ENCODE results near the gene KLF13.
"Not testable (repeated sequence)": the region's sequence is repeated elsewhere in the genome, so short reads cannot be mapped to it uniquely, and the experiment has no call there.

Gene KLF13

GRCh38 chr15:31353931-31354330 is 27.3 kb downstream of the KLF13 start:
- H3K4me3 ChIP-seq (ENCODE audit: low read depth, low read length) = no peak overlapping the region
- TF ChIP-seq CTCF (IDR thresholded peaks at IDR 0.05; ENCODE audit: borderline replicate concordance, insufficient read depth, low read depth, low read length) = no peak

- not testable (repeated sequence) for H3K4me3 ChIP-seq (ENCODE audit: low read depth, low read length)
Measured at GRCh38 chr15:31356097-31356496, 29.5 kb downstream of the KLF13 start.

- no peak for TF ChIP-seq CTCF (IDR thresholded peaks at IDR 0.05; ENCODE audit: borderline replicate concordance, insufficient read depth, low read depth, low read length)
- no peak overlapping the region for H3K4me3 ChIP-seq (ENCODE audit: low read depth, low read length)
Measured at GRCh38 chr15:31357148-31357547, 30.5 kb downstream of the KLF13 start.

GRCh38 chr15:31358163-31358562 is 31.5 kb downstream of the KLF13 start:
- no peak overlapping the region for H3K4me3 ChIP-seq (ENCODE audit: low read depth, low read length)
- TF ChIP-seq CTCF (IDR thresholded peaks at IDR 0.05; ENCODE audit: borderline replicate concordance, insufficient read depth, low read depth, low read length) = no peak

- no peak for TF ChIP-seq CTCF (IDR thresholded peaks at IDR 0.05; ENCODE audit: borderline replicate concordance, insufficient read depth, low read depth, low read length)
- no peak overlapping the region for H3K4me3 ChIP-seq (ENCODE audit: low read depth, low read length)
Measured at GRCh38 chr15:31358957-31359701, 32.5 kb downstream of the KLF13 start.

- TF ChIP-seq CTCF (IDR thresholded peaks at IDR 0.05; ENCODE audit: borderline replicate concordance, insufficient read depth, low read depth, low read length) = no peak
- H3K4me3 ChIP-seq (ENCODE audit: low read depth, low read length) = no peak overlapping the region
Measured at GRCh38 chr15:31359702-31360111, 33.1 kb downstream of the KLF13 start.

- no peak for TF ChIP-seq CTCF (IDR thresholded peaks at IDR 0.05; ENCODE audit: borderline replicate concordance, insufficient read depth, low read depth, low read length)
- no peak overlapping the region for H3K4me3 ChIP-seq (ENCODE audit: low read depth, low read length)
Measured at GRCh38 chr15:31360158-31360561, 33.5 kb downstream of the KLF13 start.
